Esophagus squamous epithelium (tissue), 5 donors: Measurements from ENCODE around the gene CCDC88C. TPM values are rescaled to one million over a fixed set of nuclear protein-coding genes. Genes with fewer than 3 reads are reported as not detected.
"Not testable (repeated sequence)": the region's sequence is repeated elsewhere in the genome, so short reads cannot be mapped to it uniquely, and the experiment has no call there.

ENCODE experiments used
- DNase-seq: peaks from one replicate; lab custom pipeline; 2025; lab: John Stamatoyannopoulos, UW
- H3K27ac ChIP-seq, 4 donors: fragments of 200-600 bp; sonication (generic); one replicate each; pipeline ENCODE4 v1.5.1; 2016 to 2019; ENCODE audit warnings: mild to moderate bottlenecking in 1 of 4
- H3K27me3 ChIP-seq, 4 donors: fragments of 200-600 bp; sonication (generic); 1 replicate in 3 of 4; 2 replicates in 1 of 4; pipeline versions ENCODE4 v1.5.1 to v1.6.0; 2017 to 2021; ENCODE audit warnings: antibody characterized with exemption in 1 of 4
- H3K36me3 ChIP-seq, 3 donors: fragments of 200-600 bp; sonication (generic); one replicate each; pipeline ENCODE4 v1.5.1; 2016 to 2019
- H3K4me1 ChIP-seq, 3 donors: fragments of 200-600 bp; sonication (generic); one replicate each; pipeline ENCODE4 v1.5.1; 2017 to 2019
- H3K4me3 ChIP-seq, 4 donors: fragments of 200-600 bp; sonication (generic); 1 replicate in 3 of 4; 2 replicates in 1 of 4; pipeline ENCODE4 v1.5.1; 2016 to 2019; ENCODE audit warnings: mild to moderate bottlenecking in 2 of 4, moderate library complexity in 1 of 4
- H3K9me3 ChIP-seq, 3 donors: fragments of 200-600 bp; sonication (generic); one replicate each; pipeline ENCODE4 v1.5.1; 2016 to 2019
- POLR2A ChIP-seq, 4 donors: fragments of 450-650 bp; IDR thresholded peaks; one replicate each; pipeline ENCODE4 v1.6.1; 2017; ENCODE audit warnings: antibody characterized with exemption in 4 of 4, mild to moderate bottlenecking in 4 of 4, moderate library complexity in 3 of 4
- WGBS, 2 donors: methylation state at CpG; one replicate each; pipeline ENCODE4 v1.1.5; 2018; 5-methylcytosine and 5-hydroxymethylcytosine counted together
- intact Hi-C: fragments of 100-400 bp; cut with DNase I; formaldehyde crosslinking; loops from one replicate; pipeline ENCODE4 v1.15.0; 2022
- total RNA-seq, 4 donors: library from RNA; depleted of rRNA; stranded (reverse); fragments of >200 nt; gene quantifications; one replicate each; pipeline ENCODE4 v1.1.0, GENCODE V29; 2016
- TF ChIP-seq, protein P1 (sequence below), 6 experiments: fragments of 450-650 bp in 4 of 6; fragments of 200-600 bp in 2 of 6; sonication (generic) in 2 of 6; IDR thresholded peaks; one replicate each; pipeline ENCODE4 v1.5.1; 2016 to 2019; ENCODE audit warnings: antibody characterized with exemption in 6 of 6, mild to moderate bottlenecking in 4 of 6, moderate library complexity in 4 of 6
- donor health status: DM: yes; HTN: yes; CAD: no.

CCDC88C gene
- total RNA-seq, 4 donors from 2014 or later = 23.2 to 31.5 (median 29.9) TPM

DNA sequence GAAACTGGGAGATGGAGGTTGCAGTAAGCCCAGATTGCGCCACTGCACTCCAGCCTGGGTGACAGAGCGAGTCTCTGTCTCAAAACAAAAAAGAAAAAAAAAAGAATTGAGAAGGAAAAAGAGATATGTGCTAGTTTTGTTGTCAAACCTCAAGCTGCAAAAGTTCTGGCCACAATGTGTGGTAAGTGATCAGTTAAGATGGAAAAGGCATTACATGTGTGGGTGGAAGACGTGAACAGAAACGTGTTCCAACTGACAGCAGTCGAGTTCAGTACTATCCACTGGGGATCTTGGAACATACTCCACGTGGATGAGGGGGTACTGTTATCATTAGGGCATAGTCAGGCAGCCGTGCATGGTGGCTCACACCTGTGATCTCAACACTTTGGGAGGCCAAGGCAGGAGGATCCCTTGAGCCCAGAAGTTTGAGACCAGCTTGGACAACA lies 190.4 kb downstream of the CCDC88C start:
- no peaks in the 10 kb centered on the region for H3K27me3 ChIP-seq
- 52 to 61% methylated on average over 7 of the region's 7 CpGs for WGBS, 2 donors
- H3K9me3 ChIP-seq = no peaks in the 10 kb centered on the region
- peak overlapping the region in 1 of 4 donors; percentile 2 for H3K27ac ChIP-seq
- no peak for DNase-seq
- H3K36me3 ChIP-seq = peaks cover 0 to 55% (median 0%) of the 10 kb centered on the region in 3 donors
- H3K4me1 ChIP-seq = peaks cover 0 to 41% (median 22%) of the 10 kb centered on the region in 3 donors
- intact Hi-C loops = no loop called here
- no peak overlapping the region for H3K4me3 ChIP-seq
- TF ChIP-seq, protein P1, sequence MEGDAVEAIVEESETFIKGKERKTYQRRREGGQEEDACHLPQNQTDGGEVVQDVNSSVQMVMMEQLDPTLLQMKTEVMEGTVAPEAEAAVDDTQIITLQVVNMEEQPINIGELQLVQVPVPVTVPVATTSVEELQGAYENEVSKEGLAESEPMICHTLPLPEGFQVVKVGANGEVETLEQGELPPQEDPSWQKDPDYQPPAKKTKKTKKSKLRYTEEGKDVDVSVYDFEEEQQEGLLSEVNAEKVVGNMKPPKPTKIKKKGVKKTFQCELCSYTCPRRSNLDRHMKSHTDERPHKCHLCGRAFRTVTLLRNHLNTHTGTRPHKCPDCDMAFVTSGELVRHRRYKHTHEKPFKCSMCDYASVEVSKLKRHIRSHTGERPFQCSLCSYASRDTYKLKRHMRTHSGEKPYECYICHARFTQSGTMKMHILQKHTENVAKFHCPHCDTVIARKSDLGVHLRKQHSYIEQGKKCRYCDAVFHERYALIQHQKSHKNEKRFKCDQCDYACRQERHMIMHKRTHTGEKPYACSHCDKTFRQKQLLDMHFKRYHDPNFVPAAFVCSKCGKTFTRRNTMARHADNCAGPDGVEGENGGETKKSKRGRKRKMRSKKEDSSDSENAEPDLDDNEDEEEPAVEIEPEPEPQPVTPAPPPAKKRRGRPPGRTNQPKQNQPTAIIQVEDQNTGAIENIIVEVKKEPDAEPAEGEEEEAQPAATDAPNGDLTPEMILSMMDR (IDR thresholded peaks at IDR 0.05) = no peak
- no peak for TF ChIP-seq POLR2A (IDR thresholded peaks at IDR 0.05)

DNA sequence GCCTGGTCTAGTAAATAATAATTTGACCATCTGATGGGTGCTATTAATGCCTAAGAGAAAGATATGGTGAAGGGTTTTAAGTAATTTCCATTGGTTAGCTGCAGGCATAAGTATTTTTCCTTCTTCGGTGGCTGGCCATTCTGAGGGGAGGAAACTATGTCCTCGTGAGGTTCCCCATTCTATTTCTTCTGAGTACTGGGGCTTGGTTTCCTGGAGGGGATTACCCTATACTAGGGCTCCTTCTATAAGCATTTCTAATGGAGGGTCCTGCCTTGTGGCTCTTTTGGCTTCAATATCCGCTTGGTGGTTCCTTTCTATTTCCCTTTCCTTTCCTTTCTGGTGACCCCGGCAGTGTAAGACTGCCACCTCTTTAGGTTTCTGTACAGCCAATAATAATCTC lies 191.3 kb downstream of the CCDC88C start:
- H3K4me1 ChIP-seq = peaks cover 0 to 41% (median 19%) of the 10 kb centered on the region in 3 donors
- WGBS, 2 donors = 65 to 90% methylated on average over 4 of the region's 4 CpGs
- H3K4me3 ChIP-seq = not testable (repeated sequence)

DNA sequence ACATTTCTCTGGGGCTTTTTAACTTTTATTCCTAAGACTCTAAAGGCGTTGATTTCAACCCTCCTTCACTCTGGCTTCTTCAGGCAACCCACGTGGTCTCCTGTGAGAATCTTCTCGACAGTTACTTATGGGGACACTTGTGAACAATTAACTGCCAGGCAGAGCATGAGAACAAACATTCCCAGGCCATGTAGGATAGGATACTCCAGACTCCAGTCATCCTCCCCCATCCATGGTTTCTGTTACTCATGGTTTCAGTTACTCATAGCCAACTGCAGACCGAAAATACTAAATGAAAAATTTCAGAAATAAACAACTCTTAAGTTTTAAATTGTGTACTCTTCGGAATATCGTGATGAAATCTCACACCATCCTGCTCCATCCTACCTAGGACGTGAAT lies 192.6 kb downstream of the CCDC88C start:
- WGBS, 2 donors = 90% methylated on average over 7 of the region's 7 CpGs
- intact Hi-C loops = no loop called here
- Histone ChIP-seq H3K27me3 (no peaks in the 10 kb centered on the region), H3K4me1 (peaks cover 4 to 47% (median 24%) of the 10 kb centered on the region in 3 donors), H3K4me3 (no peak overlapping the region), H3K27ac (no peak overlapping the region), H3K9me3 (no peaks in the 10 kb centered on the region), H3K36me3 (peaks cover 0 to 50% (median 0%) of the 10 kb centered on the region in 3 donors)
- no peak for DNase-seq
- TF ChIP-seq, protein P1 (IDR thresholded peaks at IDR 0.05) = no peak
- no peak for TF ChIP-seq POLR2A (IDR thresholded peaks at IDR 0.05)

More for the DNA sequence above, 191.3 kb downstream of the CCDC88C start:
- H3K9me3 ChIP-seq, DNase-seq, H3K27me3 ChIP-seq, intact Hi-C loops, H3K27ac ChIP-seq: not testable (repeated sequence)
- peaks cover 0 to 57% (median 0%) of the 10 kb centered on the region in 3 donors for H3K36me3 ChIP-seq

DNA sequence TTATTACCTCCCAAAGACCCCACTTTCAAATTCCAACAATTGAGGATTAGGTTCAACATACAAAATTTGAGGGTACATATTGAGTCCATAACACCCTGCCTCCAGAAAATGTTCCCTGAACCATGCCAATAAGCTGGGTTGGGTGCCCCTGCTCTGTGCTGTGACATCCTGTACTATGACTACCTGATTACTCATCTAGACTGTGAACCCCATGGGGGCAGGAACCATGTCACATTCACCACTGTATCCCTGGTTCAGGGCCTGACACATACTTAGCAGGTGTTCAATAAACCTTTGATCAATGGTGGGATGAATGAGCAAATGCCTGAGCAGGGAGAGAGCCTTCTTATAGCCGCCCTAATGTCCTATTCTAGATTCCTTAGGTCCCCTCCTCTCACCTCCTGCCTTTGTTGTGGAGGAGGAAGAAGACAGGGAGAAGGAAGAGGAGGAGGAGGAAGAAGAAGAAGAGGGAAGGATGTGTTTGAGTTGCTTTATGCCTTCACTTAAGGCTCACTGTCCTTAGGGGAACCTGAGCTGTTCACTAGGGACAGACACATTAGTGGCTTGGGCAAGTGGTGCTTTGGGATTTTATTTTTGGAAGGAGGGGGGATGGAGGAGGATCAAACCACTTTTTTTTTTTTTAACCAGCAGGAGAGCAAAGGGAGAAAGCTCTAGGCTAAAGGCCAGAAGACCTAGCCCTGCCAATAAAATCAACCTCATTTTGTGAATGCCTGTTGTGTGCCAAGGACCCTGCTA lies 194.4 kb downstream of the CCDC88C start:
- Histone ChIP-seq H3K27me3 (no peaks in the 10 kb centered on the region), H3K4me3 (no peak overlapping the region), H3K9me3 (no peaks in the 10 kb centered on the region), H3K36me3 (peaks cover 0 to 42% (median 0%) of the 10 kb centered on the region in 3 donors), H3K4me1 (peaks cover 10 to 51% (median 35%) of the 10 kb centered on the region in 3 donors), H3K27ac (peak overlapping the region; percentile 11 to 88 (median 34))
- WGBS, 2 donors = 83 to 89% methylated on average over 1 of the region's 1 CpG
- TF ChIP-seq POLR2A (IDR thresholded peaks at IDR 0.05) = no peak
- TF ChIP-seq, protein P1 (IDR thresholded peaks at IDR 0.05) = no peak
- intact Hi-C loops = no loop called here
- DNase-seq = no peak

Other genes with a start within 250 kb of the CCDC88C start
- 10 to 100 TPM in 2 of 4 donors, 1 to 10 TPM in 2; 4.0 to 17.5 (median 10.2) TPM for gene GPR68, start 173.1 kb downstream of the CCDC88C start, total RNA-seq
- gene PPP4R3A, start 92.5 kb upstream of the CCDC88C start, total RNA-seq = 10 to 100 TPM; 48.3 to 91.9 (median 71.5) TPM